Activated T-helper 9 cell treated with anti-CD3 and anti-CD28 coated beads, Interleukin-2, amount 50 U/mL, for 16 hours (primary cell): ENCODE data around the gene PRKCB.
A peak's percentile ranks its signal among the peaks of the same experiment; 100 is the strongest.

Source experiments
- DNase-seq: peaks from one replicate; pipeline ENCODE4 v3.0.0-alpha.2; 2020; ENCODE audit warnings: low read depth

PRKCB gene

DNA sequence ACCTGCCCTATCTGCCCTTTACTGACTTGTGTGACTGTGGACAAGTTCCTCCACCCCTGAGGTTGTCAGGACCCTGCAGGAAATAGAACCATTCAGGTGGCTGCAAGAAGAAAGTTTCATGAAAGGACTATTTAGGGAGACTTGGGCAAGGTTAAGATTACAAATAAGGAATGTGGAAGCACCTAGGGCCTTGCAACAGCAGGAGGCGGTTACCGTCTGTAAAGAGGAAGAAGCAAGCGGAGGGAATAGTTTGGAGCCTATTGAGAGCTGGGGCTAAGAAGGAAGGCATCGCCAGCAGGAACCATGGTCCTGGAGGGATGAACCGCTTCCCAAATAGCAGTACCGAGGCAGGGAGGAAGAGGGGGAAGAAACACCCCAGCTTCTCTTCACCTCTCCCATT is 132.4 kb downstream of the PRKCB start:
- no peak for DNase-seq

DNA sequence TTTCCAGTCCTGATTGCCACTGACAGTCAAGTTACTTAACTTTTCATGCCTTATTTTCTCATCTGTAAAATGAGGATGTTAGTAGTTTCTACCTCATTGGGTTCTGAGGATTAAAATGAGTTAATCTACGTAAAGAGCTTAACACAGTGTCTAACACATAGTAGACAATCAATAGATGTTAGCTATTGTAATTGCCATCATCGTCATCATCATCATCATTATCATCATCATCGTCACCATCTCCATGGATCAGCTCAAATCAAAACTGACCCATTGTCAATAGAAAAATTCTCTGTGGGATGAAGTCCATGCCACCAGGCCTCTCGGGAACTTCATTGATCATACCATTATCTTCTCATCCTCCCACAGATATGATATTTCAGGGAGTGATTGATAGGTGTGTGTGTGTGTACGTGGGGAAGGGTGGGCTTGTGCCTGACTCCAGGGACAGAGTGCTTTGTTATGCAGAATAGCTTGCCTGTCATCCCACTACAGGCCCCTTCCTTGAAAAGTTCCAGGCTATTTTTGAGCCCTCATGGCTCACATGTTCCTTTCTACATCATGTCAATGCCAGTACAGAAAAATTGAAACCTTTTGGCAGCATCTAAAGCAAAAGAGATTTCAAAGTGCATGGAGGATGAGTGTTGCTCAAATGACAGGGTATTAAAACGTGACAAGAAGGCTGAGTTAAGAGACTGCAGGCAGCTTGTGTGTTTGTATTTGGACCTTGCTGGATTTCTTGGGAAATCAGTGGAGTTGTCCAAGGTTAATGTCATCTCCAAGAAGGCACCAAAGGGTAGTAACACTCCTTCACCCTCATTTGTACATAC is 133.9 kb downstream of the PRKCB start:
- no peak for DNase-seq

DNA sequence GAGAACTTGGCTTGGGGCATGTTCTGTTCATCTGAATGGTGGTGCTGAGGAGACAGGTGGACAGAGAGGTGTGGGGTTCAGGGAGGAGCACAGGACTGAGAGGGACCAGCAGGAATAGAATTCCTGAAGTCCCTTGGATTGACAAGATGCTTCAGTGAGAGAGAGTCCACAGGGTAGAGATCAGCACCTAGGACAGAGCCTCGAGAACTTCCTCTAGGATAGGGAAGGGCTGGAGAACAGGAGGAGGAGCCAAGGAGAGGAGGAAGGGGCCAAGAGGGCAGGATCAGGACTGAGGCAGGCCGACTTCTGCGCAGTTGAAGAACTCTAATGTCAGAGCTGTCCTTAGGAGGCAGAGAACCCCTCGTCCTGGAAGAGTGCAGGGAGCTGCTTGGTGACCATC is 138.4 kb downstream of the PRKCB start:
- DNase-seq = no peak

DNA sequence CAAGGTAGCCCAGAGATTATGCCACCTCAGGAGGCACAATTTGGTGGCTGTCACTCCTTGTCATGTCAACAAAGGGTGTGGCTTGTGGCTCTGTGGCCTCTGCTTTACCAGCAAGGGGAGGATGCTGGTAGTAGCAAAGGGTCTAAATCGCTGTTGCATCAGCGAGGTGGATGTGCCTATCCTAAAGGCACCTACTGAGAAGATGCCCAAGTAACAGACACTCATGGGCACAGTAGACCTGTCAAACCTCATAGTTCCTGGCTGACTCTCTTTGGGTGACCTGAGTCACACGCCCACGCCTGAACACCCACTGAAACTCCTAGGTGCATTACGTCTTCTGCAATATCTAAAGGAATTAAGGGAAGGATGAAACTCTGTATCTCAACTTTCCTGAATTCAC is 139.5 kb downstream of the PRKCB start:
- no peak for DNase-seq

DNA sequence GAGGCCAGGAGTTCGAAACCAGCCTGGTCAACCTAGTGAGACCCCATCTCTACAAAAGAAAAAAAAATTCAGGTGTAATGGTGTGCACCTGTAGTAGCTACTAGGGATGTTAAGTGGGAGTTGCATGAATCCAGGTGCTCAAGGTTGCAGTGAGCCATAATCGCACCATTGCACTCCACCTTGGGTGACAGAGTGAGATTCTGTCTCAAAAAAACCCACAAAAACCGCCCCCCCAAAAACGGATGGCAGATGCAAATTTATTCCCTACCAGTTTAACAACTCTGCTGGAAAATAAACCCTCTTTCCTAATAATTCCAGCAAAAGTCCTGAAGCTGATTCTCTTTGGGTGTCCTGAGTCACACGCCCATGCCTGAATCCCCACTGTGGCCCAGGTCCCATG is 140.3 kb downstream of the PRKCB start:
- no peak for DNase-seq

DNA sequence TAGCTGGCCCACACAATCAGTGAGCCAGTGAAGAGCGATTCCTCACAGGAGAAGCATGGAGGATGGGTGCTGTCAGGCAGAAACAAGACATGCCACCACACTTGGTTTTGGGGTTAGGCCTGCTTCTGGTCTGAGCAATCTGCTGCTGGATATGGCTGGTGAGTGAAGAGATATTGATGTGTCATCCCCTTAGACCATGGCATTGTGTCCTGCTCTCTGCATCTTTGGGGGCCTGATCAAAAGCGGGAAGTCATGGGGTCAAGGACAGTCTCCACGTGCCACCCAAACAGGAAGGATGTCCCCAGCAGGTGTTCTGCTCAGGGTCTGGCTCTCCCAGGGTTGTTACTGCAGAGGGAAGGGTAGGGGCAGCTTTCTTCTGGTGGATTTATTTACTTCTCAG is 140.7 kb downstream of the PRKCB start:
- DNase-seq = no peak

DNA sequence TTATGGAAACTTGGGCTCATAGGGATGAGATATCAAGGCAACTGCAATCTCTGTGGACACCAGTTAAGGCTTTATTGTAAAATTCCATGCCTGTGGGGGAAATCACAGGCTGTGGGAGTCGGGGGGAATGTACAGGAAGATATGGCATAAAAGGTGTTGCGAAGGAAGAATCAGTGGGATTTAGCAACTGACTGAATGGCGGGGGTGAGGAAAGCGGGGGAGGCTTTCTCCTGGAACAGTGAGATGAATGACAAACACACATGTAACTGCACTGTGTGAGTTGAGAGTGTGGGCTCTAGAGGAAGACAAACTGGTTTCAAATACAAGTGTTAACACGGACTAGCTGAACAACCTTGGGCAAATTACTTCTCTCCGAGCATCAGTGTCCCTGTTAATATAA is 143.7 kb downstream of the PRKCB start:
- DNase-seq = no peak

DNA sequence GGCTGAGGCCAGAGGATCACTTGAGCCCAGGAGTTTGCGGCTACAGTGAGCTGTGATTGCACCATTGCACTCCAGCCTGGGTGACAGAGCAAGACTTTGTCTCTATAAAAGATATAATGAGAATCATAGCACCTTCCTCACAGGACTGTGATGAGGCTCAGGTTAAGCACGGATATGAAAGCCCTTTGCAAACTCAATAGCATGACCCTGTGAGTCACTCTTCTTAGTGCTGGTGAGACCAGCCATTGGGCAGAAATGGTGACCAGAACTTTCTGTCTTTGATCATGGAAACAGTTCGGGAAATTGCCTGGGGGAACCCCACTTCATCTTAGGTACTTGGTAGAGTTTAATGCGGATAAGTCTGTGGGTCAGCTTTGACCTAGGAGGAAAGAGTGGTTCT is 144.2 kb downstream of the PRKCB start:
- no peak for DNase-seq

DNA sequence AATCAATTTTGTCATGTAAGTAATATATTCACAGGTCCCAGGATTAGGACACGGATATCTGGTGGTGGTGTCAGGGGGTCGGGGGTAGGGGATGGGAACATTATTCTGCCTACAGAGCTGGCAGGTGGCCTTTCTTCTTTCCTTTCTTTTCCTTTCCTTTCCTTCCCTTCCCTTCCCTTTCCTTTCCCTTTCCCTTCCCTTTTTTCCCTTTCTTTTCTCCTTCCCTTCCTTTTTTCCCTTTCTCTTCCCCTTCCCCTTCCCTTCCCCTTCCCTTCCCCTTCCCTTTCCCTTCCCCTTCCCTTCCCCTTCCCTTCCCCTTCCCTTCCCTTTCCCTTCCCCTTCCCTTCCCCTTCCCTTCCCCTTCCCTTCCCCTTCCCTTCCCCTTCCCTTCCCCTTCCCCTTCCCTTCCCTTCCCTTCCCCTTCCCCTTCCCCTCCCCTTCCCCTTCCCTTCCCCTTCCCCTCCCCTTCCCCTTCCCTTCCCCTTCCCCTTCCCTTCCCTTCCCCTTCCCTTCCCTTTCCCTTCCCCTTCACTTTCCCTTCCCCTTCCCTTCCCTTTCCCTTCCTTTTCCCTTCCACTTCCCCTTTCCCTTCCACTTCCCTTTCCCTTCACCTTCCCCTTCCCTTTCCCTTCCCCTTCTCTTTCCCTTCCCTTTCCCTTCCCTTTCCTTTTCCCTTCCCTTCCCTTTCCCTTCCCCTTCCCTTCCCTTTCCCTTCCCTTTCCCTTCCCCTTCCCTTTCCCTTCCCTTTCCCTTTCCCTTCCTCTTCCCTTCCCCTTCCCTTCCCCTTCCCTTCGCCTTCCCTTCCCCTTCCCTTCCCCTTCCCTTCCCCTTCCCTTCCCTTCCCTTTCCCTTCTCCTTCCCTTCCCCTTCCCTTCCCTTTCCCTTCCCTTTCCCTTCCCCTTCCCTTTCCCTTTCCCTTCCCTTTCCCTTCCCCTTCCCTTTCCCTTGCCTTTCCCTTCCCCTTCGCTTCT is 145.9 kb downstream of the PRKCB start:
- DNase-seq = no peak

DNA sequence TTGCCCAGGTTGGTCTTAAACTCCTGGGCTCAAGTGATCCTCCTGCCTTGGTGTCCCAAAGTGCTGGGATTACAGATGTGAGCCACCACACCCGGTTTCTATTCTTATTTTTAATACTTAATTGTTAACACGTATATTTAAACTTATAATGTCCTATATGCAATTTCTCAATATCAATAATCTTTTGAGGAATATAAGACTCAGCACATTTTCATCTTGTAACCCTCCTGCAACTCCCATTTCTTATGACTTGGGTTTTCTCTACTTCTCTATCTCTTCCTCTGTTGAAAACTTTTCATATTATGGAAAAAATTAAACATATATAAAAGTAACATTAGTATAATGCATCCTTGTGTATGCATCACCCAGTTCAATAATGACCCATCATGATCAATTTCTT is 150.7 kb downstream of the PRKCB start:
- DNase-seq = no peak

DNA sequence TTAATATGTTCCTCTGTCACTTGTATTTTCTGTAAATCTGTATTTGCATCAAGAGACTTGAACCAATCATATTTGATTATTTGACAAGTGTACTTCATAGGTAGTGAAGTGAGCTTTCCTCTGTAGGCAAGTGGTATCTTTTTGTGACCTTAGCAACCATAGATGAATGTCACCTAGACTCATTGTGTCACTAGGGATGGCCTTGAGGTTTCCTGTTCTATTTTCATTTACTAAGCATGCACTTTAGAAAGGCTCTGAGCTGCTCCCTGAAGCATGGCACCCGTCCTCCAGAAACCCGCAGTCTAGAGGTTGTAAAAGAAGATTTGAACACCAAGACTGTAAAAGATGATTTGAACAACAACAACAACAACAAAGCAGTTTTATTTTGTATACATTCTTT is 151.7 kb downstream of the PRKCB start:
- no peak for DNase-seq

DNA sequence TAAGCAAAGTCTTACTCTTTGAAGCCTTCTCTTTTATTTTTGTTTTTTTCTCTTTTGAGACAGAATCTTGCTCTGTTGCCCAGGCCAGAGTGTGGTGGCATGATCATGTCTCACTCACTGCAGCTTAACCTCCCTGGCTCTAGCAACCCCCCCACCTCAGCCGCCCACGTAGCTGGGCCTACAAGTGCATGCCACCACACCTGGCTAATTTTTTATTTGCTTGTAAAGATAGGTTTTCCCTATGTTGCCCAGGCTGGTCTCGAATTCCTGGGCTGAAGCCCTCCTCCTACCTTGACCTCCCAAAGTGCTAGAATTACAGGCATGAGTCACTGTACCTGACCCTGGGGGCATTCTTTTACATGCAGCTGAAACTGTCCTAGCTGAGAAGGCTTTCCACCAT is 154.7 kb downstream of the PRKCB start:
- DNase-seq = no peak

DNA sequence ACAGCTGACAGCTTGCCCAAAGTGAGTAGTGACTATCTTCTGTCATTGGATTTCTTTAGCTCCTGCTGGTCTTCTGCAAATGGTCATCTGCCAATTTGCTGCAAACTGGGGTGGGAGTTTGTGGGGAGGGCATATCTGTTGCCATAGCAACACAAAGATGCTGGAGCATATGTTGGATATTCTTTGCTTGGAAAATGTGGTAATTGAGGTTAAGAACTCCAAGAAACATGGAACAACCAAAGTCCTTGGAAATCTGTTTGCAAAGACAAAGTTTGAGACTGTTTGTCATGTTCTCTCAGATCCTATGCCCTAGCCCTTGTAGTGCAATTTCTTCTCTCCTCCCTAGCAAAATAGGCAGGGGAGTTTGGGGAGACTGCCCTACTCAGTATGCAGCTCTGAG is 155.3 kb downstream of the PRKCB start:
- no peak for DNase-seq

DNA sequence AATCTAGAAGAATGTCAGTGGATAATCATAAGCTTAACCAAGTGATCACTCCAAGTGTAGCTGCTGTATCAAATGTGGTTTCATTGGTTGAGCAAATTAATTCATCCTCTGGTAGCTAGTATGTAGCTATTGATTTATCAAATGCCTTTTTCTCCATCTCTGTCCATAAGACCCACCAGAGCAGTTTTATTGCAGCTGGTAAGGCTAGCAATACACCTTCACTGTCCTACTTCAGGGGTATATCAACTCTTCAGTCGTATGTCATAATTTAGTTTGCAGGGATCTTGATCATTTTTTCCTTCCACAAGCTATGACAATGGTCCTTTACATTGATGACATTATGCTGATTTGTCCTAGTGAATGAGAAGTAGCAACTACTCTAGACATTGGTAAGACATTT is 158.8 kb downstream of the PRKCB start:
- no peak for DNase-seq

DNA sequence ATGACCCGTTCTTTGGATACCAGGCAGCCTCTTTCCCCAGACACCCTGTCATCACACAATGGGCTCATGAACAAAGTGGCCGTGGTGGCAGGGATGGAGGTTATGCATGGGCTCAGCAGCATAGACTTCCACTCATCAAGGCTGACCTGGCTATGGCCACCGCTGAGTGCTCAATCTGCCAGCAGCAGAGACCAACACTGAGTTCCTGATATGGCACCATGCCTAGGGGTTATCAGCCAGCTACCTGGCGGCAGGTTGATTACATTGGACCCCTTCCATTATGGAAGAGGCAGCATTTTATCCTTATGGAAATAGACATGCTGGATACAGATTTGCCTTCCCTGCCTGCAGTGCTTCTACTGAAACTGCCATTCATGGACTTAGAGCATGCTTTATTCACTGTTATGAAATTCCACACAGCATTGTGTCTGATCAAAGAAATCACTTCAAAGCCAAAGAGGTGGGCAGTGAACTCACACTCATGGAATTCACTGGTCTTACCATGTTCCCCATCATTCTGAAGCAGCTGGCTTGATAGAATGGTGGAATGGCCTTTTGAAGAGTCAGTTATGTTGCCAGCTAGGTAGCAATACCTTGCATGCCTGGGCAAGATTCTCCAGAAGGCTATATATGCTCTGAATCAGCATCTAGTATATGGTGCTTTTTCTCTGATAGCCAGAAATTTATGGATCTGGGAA is 160.6 kb downstream of the PRKCB start:
- DNase-seq = no peak

DNA sequence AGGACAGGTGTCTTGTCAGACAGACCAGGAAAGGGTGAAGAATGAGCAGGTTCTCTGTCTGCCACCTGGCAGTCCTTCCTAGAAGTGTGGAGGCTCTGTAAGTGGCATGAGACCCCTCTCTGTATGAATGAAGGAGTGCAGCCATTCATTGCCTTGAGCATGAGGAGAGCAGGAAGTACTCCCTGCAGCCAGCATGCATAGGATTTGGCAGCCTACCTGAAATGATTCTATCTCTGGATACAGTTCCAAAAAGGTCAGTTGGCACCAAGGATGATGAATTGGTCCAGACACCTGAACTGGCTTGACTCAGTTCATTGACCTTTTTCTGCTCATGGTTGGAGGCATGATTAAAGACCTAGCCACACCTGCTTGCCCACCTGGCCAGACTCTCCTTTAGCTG is 163.0 kb downstream of the PRKCB start:
- no peak for DNase-seq

DNA sequence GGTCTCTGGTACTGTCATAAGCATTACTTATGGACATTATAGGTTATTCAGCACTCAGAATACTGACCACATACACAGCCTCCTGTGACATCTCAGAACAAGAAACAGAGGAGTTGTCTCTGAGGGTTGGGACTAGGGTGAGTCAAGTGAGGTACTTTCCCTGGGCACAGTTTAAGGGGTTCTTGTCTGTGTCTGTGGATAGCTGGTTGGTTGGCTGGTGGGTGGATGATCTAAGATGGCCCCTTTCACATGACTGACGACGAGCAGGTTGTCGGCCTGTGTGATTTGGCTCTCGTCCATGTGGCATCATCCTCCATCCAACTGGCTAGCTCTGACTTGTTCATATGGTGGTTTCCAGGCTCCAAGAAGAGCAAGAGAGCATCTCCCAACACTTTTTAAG is 163.9 kb downstream of the PRKCB start:
- DNase-seq = peak; percentile 46

DNA sequence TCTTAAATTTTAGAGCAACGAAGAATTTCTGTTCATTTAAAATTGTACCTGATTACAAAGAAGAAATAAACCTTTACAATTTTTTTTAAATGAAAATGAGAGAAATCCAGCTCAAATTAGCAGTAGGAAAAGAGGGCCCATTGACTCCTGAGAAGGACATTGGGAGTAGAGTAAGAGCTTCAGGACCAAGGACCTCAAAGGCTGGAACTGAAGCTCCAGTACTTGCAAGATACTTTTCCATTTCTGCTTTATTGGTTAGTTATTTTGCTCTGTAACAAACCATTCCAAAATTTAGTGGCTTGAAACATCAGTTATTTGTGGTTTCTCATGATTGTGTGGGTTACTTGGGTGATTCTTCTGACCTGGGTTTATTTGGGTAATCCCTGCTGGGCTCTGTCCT is 165.9 kb downstream of the PRKCB start:
- DNase-seq = no peak

DNA sequence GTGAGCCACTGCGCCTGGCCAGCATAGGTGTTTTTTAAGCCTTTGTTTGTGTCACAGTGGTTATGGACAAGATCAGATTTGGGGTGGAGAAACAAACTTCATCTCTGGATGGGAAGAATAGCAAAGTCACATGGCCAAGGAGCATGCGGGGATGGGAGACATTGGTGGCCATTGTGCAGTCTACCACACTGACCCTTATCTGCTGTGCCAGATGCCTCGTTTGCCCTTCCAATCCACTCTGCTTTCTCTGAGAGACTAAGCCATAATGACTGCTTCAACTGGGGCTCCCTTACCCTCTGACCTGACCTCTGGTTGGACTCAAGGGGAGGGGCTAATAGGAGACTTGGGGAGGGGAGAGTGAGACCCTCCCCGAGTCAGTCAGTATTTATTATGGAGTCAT is 166.8 kb downstream of the PRKCB start:
- DNase-seq = no peak

DNA sequence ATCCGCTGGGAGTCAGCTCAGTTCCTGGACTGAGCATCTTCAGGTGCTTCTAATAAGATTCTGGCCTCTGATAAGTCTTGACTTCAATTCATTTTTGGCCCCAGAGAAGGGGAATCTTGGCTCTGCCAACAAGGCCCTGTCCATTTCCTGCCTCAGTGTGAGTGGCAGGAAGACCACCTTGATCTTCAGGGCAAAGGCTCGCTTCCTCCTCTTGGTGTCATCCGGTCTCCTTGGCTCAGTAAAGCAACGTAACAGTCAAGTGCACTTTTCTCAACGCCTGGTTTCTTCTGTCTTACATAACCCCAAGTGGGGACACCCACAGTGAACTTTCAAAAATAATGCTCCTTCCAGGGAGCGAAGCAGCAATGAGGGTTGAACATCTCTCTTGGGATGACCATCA is 169.8 kb downstream of the PRKCB start:
- no peak for DNase-seq

DNA sequence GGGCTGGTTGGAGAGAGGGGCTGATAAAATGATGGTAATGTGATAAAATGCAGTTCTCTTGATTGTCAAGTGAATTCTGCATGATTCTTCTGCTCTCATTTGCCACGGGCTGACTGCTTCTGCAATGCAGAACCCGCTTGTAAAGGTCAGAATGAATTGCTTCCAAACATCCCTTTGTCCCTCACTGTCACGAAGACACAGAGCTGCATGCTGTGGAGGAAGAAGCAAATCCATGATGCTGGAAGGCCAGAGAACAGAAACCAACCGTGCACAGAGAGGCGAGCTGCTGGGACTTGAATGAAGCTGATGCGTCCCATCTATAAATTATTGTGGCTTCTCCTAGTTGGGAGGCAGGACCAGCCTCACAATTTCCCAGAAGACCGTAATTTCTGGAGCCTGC is 171.6 kb downstream of the PRKCB start:
- no peak for DNase-seq

DNA sequence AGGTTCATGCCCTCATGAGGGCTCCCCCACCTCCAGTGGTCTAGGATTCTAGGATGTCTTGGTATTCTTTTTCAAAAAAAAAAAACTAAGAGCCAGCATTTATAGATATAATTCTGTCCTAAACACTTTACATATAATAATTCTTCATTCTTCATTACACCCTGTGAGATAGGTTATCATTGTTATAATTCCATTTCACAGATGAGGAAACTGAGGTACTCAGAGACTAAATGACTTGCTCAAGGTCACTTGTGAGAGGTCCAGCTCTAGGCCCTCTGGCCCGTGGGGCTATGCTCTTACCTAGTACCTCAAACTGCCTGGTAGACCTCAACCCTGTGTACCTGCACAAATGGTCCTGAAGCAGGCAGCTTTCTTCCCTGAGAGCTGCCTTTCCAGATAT is 172.2 kb downstream of the PRKCB start:
- DNase-seq = no peak

DNA sequence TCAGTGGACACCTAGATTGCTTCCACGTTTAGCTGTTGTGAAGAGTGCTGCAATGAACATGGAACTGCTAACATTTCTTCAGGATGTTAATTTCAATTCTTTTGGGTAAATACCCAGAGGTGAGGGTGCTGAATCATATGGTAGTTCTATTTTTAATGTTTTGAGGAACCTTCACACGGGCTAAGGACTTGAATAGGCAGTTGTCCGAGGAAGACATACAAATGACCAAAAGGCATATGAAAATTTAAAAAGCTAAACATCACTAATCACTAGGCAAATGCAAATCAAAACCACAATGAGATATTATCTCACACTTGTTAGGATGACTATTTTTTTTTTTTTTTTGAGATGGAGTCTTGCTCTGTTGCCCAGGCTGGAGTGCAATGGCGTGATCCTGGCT is 173.3 kb downstream of the PRKCB start:
- no peak for DNase-seq
